Stimulated activated CD4-positive, alpha-beta T cell treated with anti-CD3 and anti-CD28 coated beads, Interleukin-1b, Interleukin-23, amount 100 ng/mL, for 48 hours (primary cell): ENCODE measurements around the gene KLF7.

Experiments used
- DNase-seq: peaks from one replicate; pipeline ENCODE4 v3.0.0-alpha.2; 2020

KLF7 gene

GRCh38 chr2:207165121-207166038 is at the start of gene KLF7:
Gene KLF7, minus strand, starts transcription at chr2:207165948. Its CDS starts 380 bp downstream, at chr2:207165568.
- DNase-seq = peak; percentile 67

GRCh38 chr2:207215308-207215707 is 49.6 kb upstream of the KLF7 start:
- DNase-seq = no peak

GRCh38 chr2:207214446-207214845 is 48.7 kb upstream of the KLF7 start:
- DNase-seq = no peak

- DNase-seq = no peak
Measured at GRCh38 chr2:207206011-207206410, 40.3 kb upstream of the KLF7 start.

- DNase-seq = no peak
Measured at GRCh38 chr2:207205173-207205957, 39.6 kb upstream of the KLF7 start.

GRCh38 chr2:207203056-207203455 is 37.3 kb upstream of the KLF7 start:
- no peak for DNase-seq

- DNase-seq = no peak
Measured at GRCh38 chr2:207202645-207203044, 36.9 kb upstream of the KLF7 start.

- DNase-seq = no peak
Measured at GRCh38 chr2:207201416-207201815, 35.7 kb upstream of the KLF7 start.

- no peak for DNase-seq
Measured at GRCh38 chr2:207200136-207200535, 34.4 kb upstream of the KLF7 start.

GRCh38 chr2:207194028-207194427 is 28.3 kb upstream of the KLF7 start:
- no peak for DNase-seq

- no peak for DNase-seq
Measured at GRCh38 chr2:207188626-207189419, 23.1 kb upstream of the KLF7 start.

- no peak for DNase-seq
Measured at GRCh38 chr2:207185372-207185771, 19.6 kb upstream of the KLF7 start.

- peak; percentile 7 for DNase-seq
Measured at GRCh38 chr2:207184768-207185167, 19.0 kb upstream of the KLF7 start.

- DNase-seq = no peak
Measured at GRCh38 chr2:207184348-207184747, 18.6 kb upstream of the KLF7 start.

GRCh38 chr2:207183506-207183905 is 17.8 kb upstream of the KLF7 start:
- no peak for DNase-seq

GRCh38 chr2:207182911-207183310 is 17.2 kb upstream of the KLF7 start:
- DNase-seq = no peak

- no peak for DNase-seq
Measured at GRCh38 chr2:207181526-207182274, 16.0 kb upstream of the KLF7 start.

GRCh38 chr2:207180741-207181140 is 15.0 kb upstream of the KLF7 start:
- DNase-seq = no peak

GRCh38 chr2:207176247-207176646 is 10.5 kb upstream of the KLF7 start:
- DNase-seq = no peak

GRCh38 chr2:207173641-207174040 is 7.9 kb upstream of the KLF7 start:
- DNase-seq = no peak

- peak; percentile 44 for DNase-seq
Measured at GRCh38 chr2:207167099-207167923, 1.6 kb upstream of the KLF7 start.
